ENCODE data around the gene ASB3.
A peak's percentile ranks its signal among the peaks of the same experiment; 100 is the strongest.
"Not testable (repeated sequence)": the region's sequence is repeated elsewhere in the genome, so short reads cannot be mapped to it uniquely, and the experiment has no call there.

Gene ASB3

GRCh38 chr2:53787614-53788289 lies 999 bp upstream of the ASB3 start:
- H3K4me3 ChIP-seq (ENCODE audit: low read depth, low read length), result peak overlapping the region; percentile 99

GRCh38 chr2:53786352-53786704 lies 425 bp downstream of the ASB3 start:
- H3K4me3 ChIP-seq (ENCODE audit: low read depth, low read length), result peak overlapping the region; percentile 99

- H3K4me3 ChIP-seq (ENCODE audit: low read depth, low read length), result peak overlapping the region; percentile 99
Measured at GRCh38 chr2:53785366-53785765, 1.4 kb downstream of the ASB3 start.

GRCh38 chr2:53784436-53784835 lies 2.3 kb downstream of the ASB3 start:
- H3K4me3 ChIP-seq (ENCODE audit: low read depth, low read length), result no peak overlapping the region

GRCh38 chr2:53782676-53783075 lies 4.1 kb downstream of the ASB3 start:
- no peak overlapping the region for H3K4me3 ChIP-seq (ENCODE audit: low read depth, low read length)

GRCh38 chr2:53780056-53780455 lies 6.7 kb downstream of the ASB3 start:
- H3K4me3 ChIP-seq (ENCODE audit: low read depth, low read length), result no peak overlapping the region

GRCh38 chr2:53778536-53779162 lies 8.1 kb downstream of the ASB3 start:
- H3K4me3 ChIP-seq (ENCODE audit: low read depth, low read length), result no peak overlapping the region

- no peak overlapping the region for H3K4me3 ChIP-seq (ENCODE audit: low read depth, low read length)
Measured at GRCh38 chr2:53777134-53777533, 9.6 kb downstream of the ASB3 start.

- H3K4me3 ChIP-seq (ENCODE audit: low read depth, low read length), result no peak overlapping the region
Measured at GRCh38 chr2:53770264-53770663, 16.5 kb downstream of the ASB3 start.

GRCh38 chr2:53769318-53769945 lies 17.3 kb downstream of the ASB3 start:
- no peak overlapping the region for H3K4me3 ChIP-seq (ENCODE audit: low read depth, low read length)

- peak overlapping the region; percentile 89 for H3K4me3 ChIP-seq (ENCODE audit: low read depth, low read length)
Measured at GRCh38 chr2:53768242-53768542, 18.6 kb downstream of the ASB3 start.

- peak within 1 kb of the TSS; percentile 89 for H3K4me3 ChIP-seq (ENCODE audit: low read depth, low read length)
Measured at GRCh38 chr2:53767405-53768241, 19.1 kb downstream of the ASB3 start, which contains the start of gene CHAC2. Gene CHAC2 (plus strand): TSS chr2:53767804. CDS start chr2:53767887, 83 bp downstream.

GRCh38 chr2:53765767-53766166 lies 21.0 kb downstream of the ASB3 start:
- no peak overlapping the region for H3K4me3 ChIP-seq (ENCODE audit: low read depth, low read length)

- H3K4me3 ChIP-seq (ENCODE audit: low read depth, low read length), result not testable (repeated sequence)
Measured at GRCh38 chr2:53757206-53757605, 29.5 kb downstream of the ASB3 start.

- no peak overlapping the region for H3K4me3 ChIP-seq (ENCODE audit: low read depth, low read length)
Measured at GRCh38 chr2:53756644-53757043, 30.1 kb downstream of the ASB3 start.

- no peak overlapping the region for H3K4me3 ChIP-seq (ENCODE audit: low read depth, low read length)
Measured at GRCh38 chr2:53755121-53755520, 31.6 kb downstream of the ASB3 start.

GRCh38 chr2:53753041-53753440 lies 33.7 kb downstream of the ASB3 start:
- no peak overlapping the region for H3K4me3 ChIP-seq (ENCODE audit: low read depth, low read length)

GRCh38 chr2:53752385-53752784 lies 34.4 kb downstream of the ASB3 start:
- H3K4me3 ChIP-seq (ENCODE audit: low read depth, low read length), result no peak overlapping the region

GRCh38 chr2:53751728-53752127 lies 35.0 kb downstream of the ASB3 start:
- H3K4me3 ChIP-seq (ENCODE audit: low read depth, low read length), result no peak overlapping the region

- H3K4me3 ChIP-seq (ENCODE audit: low read depth, low read length), result no peak overlapping the region
Measured at GRCh38 chr2:53750041-53750768, 36.5 kb downstream of the ASB3 start.

Measured in iPS-11a (cell line).